Peyer's patch (tissue), 4 donors: ENCODE results near the gene ZNF444.

ENCODE experiments used
- POLR2A ChIP-seq, 2 donors: fragments of 450-650 bp; IDR thresholded peaks; one replicate each; pipeline ENCODE4 v1.5.1; 2017; ENCODE audit warnings: antibody characterized with exemption in 2 of 2, mild to moderate bottlenecking in 2 of 2, moderate library complexity in 2 of 2
- TF ChIP-seq, protein P1 (sequence below), 6 experiments: fragments of 450-650 bp in 4 of 6; fragments of 200-600 bp in 2 of 6; sonication (generic) in 1 of 6; IDR thresholded peaks; one replicate each; pipeline ENCODE4 v1.5.1; 2017 to 2019; ENCODE audit warnings: antibody characterized with exemption in 6 of 6, mild to moderate bottlenecking in 3 of 6, moderate library complexity in 1 of 6

DNA sequence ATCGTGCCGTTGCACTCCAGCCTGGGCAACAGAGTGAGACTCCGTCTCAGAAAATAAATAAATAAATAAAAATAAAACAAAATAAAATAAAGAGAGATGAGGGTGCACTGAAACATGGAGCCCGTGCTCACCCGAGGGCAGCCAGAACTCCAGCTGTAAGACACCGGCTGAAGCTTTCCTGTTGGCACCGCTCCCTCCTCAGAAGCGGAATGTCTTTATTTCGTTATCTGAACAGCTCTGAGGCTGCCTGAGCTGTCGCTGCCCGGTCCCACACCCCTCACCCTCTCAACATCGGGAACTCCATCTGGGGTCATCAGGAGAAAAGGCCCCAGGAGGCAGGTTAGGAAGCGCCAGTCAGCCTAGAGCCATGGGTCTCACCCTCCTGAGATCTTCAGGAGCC is 44.4 kb upstream of the ZNF444 start:
- no peak for TF ChIP-seq POLR2A (IDR thresholded peaks at IDR 0.05)
- TF ChIP-seq, protein P1, sequence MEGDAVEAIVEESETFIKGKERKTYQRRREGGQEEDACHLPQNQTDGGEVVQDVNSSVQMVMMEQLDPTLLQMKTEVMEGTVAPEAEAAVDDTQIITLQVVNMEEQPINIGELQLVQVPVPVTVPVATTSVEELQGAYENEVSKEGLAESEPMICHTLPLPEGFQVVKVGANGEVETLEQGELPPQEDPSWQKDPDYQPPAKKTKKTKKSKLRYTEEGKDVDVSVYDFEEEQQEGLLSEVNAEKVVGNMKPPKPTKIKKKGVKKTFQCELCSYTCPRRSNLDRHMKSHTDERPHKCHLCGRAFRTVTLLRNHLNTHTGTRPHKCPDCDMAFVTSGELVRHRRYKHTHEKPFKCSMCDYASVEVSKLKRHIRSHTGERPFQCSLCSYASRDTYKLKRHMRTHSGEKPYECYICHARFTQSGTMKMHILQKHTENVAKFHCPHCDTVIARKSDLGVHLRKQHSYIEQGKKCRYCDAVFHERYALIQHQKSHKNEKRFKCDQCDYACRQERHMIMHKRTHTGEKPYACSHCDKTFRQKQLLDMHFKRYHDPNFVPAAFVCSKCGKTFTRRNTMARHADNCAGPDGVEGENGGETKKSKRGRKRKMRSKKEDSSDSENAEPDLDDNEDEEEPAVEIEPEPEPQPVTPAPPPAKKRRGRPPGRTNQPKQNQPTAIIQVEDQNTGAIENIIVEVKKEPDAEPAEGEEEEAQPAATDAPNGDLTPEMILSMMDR (IDR thresholded peaks at IDR 0.05) = no peak
